SU-DHL-6 (cell line): ENCODE measurements around the gene SLC4A8.

Source experiments
- CTCF ChIP-seq: fragments of 200-600 bp; sonication (generic); IDR thresholded peaks from one replicate; pipeline ENCODE4 v1.5.1; 2017; ENCODE audit warnings: antibody characterized with exemption, mild to moderate bottlenecking, low read length, moderate library complexity; ENCODE audit not compliant: insufficient read depth, poor library complexity, severe bottlenecking
- EZH2phosphoT487 ChIP-seq: fragments of 200-600 bp; sonication (generic), shearing (Covaris generic); conservative IDR thresholded peaks from 2 replicates; pipeline ENCODE4 v1.6.1; 2018; ENCODE audit warnings: mild to moderate bottlenecking, antibody characterized with exemption, low read length, moderate library complexity, mixed read lengths

DNA sequence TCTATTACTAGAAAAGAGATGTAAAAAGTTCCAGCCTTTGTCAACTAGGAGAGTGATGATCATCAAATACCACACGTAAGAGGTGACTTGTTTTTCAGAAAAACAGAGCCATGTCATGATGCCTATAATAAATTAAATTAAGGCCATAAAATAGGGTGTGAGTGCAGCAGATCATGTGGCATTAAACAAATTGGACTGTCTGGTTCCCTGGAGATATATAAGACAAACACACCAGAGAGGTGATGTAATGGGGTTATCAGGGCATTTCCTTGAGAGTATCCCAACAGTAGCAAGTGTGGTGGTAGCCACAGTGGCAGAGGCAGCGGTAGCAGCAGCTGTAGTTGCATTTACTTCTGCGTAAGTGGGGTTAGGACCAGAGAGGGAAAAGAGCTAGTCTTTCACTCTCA, 18.8 kb upstream of the SLC4A8 start:
- TF ChIP-seq CTCF (no peak), EZH2phosphoT487 (no peak)
